GM20000 (cell line): ENCODE measurements around the gene DIS3L2.
"Not testable (repeated sequence)": the region's sequence is repeated elsewhere in the genome, so short reads cannot be mapped to it uniquely, and the experiment has no call there.

Source experiments
- DNase-seq: peaks from one replicate; pipeline ENCODE4 v3.0.0; 2012; ENCODE audit warnings: low spot score
- TF ChIP-seq, protein P1 (sequence below): IDR thresholded peaks from 2 replicates; pipeline ENCODE4 v1.5.1; 2012; ENCODE audit warnings: mild to moderate bottlenecking, control low read depth; ENCODE audit errors: extremely low read depth, missing control alignments

The DIS3L2 gene

DNA sequence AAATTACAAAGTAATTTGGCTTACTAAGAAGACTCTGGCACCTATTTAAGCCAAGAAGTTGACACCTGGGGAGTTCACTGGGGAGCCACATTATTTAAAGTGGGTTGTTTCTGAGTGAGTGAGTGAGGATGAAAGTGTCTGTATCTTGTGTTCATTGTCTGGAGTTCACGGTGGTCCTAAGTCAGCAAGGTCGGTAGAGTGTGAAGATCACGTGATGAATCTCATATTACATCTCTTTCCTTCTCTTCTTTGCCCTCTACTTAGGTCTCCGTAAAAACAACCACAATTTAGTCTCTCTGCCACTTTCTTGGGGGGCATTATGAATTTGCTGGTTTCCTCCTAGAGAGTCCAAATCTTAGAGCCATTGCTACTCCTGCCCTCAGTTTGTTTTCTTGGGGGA is 67.8 kb downstream of the DIS3L2 start:
- no peak for DNase-seq
- TF ChIP-seq, protein P1, sequence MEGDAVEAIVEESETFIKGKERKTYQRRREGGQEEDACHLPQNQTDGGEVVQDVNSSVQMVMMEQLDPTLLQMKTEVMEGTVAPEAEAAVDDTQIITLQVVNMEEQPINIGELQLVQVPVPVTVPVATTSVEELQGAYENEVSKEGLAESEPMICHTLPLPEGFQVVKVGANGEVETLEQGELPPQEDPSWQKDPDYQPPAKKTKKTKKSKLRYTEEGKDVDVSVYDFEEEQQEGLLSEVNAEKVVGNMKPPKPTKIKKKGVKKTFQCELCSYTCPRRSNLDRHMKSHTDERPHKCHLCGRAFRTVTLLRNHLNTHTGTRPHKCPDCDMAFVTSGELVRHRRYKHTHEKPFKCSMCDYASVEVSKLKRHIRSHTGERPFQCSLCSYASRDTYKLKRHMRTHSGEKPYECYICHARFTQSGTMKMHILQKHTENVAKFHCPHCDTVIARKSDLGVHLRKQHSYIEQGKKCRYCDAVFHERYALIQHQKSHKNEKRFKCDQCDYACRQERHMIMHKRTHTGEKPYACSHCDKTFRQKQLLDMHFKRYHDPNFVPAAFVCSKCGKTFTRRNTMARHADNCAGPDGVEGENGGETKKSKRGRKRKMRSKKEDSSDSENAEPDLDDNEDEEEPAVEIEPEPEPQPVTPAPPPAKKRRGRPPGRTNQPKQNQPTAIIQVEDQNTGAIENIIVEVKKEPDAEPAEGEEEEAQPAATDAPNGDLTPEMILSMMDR, result no peak

DNA sequence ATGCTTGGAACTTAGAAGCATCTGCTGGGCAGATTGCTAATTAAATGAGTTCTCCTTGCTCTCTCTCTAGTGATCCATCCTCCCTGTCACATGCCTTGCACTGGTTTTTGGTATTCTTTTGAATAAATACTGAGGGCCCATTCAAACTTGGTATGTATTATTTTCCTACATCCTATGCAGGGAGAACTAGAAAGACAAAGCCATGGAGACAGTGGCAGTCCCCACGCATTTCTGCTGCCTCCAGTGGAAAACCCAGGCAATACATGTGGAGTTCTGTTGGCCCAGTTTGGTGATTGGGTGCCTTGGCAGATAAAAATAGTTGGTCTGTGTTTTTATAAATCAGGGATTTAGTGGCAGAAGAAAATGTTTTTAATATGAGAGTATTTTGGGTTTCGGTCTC is 68.7 kb downstream of the DIS3L2 start:
- no peak for DNase-seq
- TF ChIP-seq, protein P1, result no peak

DNA sequence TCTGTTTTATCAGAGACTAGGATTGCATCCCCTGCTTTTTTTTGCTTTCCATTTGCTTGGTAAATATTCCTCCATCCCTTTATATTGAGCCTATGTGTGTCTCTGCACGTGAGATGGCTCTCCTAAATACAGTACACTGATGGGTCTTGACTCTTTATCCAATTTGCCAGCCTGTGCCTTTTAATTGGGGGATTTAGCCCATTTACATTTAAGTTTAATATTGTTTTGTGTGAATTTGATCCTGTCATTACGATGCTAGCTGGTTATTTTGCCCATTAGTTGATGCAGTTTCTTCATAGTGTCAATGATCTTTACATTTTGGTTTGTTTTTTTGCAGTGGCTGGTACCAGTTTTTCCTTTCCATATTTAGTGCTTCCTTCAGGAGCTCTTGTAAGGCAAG is 73.8 kb downstream of the DIS3L2 start:
- not testable (repeated sequence) for DNase-seq

DNA sequence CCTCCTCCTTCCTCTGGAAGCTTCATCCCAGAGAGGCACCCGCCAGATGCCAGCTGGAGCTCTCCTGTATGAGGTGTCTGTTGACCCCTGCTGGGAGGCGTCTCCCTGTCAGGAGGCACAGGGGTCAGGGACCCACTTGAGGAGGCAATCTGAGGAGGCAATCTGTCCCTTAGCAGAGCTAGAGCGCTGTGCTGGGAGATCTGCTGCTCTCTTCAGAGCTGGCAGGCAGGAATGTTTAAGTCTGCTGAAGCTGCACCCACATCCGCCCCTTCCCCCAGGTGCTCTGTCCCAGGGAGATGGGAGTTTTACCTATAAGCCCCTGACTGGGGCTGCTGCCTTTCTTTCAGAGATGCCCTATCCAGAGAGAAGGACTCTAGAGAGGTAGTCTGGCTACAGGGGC is 75.4 kb downstream of the DIS3L2 start:
- DNase-seq, result not testable (repeated sequence)

DNA sequence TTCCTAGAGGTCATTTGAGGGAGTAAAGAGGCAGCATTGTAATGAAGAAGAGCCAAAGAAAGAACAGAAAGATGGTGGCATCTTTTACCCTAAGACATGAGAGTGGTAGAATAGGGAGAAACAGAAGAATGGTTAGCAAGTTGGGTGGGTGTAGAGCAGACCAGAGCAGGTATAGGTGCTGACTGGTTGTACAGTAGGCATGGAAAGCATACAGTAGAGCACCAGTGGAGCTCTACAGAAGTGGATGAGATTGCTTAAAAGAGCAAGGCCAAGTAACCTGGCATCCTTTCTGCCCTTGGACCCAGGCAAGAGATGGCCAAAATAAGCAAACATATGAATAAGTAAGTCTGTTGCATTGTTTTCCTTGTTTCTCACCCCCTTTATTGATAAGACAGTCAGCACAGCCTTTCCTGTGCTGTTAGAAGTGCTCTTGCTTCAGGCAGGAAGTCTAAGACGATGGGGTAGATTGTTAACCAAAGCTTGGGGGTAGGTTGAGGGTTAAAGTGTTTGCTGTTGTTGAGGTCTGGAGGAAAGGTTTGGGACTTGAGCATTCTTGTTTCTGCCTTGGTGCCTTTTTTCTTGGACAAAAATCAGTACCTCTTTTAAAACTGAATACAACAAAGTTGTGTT is 76.9 kb downstream of the DIS3L2 start:
- TF ChIP-seq, protein P1, result no peak
- DNase-seq, result no peak

DNA sequence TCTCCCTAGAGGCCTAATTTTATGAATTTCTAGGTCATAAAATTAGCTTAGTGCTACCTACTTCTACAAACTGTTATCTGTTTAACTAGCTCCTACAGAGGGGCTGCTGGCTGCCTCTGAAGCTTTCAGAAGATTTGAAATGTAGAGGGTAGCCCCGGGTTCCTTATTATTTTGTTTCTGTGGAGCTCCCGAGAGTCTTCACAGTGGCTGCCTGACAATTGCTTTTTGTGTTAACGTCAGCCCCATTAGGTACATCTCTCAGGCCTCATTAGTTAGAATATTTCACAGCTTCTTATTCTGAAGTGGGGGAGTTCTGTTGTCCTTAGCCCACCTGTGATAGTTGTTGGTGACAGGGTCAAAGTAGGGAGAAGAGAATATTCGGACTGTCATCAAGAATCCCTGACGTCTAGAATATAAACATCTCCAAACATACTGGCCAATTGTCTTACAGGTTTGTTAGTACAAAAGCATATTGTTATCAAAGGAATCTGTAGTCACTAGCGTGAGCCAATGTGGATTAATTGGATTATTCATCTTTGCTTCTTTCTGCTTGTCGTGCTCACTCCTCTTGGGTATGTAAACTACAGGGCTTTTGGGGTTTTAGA is 77.5 kb downstream of the DIS3L2 start:
- TF ChIP-seq, protein P1, result no peak
- no peak for DNase-seq

DNA sequence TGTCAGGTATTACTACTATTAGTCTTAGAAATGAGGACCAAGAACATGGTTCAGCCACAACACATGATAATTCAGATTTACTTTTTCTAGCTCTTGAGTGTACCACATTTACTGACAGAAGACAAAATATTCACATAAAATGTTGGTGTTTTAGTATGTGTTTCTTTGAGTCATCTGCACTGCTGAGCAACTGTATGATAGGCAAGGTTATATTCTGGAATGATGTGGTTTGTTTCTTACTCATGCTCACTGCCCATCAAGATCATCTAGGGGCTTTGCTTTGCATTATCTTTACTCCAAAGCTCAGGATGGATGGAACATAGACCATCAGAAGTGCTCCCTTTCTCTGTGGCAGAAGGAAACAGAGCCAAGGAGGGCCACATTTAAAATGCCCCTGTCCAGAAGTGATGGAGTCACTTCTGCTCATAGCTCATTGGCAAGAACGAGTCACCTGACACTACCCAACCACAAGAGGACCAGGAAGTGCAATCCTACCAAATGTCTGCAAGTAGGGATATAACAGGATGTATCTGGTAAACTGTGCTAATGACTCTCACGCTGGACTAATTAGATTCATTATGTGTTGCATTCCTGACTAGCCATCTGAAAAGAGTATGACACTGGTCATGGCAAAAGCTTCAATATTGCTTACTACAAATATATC is 81.5 kb downstream of the DIS3L2 start:
- TF ChIP-seq, protein P1, result no peak
- DNase-seq, result no peak

DNA sequence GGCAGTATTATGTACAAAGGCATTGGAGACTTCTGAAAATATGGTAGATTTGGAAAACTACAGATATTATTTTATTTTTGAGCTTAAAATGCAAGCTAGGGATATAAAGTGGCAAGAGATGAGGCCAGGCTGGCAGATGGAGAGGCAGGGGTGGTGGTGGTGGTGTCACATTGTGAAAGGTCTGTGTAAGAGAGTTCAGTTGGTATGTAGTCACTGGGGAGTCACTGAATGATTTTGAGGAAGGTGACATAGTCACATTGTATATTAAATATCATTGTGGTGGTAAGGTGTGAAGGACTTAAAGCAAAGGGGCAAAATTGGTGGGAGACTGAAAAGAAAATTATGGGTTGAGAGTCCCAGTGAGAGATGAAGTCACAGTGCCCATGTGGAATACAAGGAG is 82.5 kb downstream of the DIS3L2 start:
- TF ChIP-seq, protein P1, result no peak

More for the DNA sequence above, 82.5 kb downstream of the DIS3L2 start:
- no peak for DNase-seq
